Activated gamma-delta T cell treated with Interleukin-2 at 50 U/mL for 16 hours (primary cell): Measurements from ENCODE around the gene NUMA1.

Source experiments
- DNase-seq: peaks from one replicate; pipeline ENCODE4 v3.0.0-alpha.2; 2020

NUMA1 gene

DNA sequence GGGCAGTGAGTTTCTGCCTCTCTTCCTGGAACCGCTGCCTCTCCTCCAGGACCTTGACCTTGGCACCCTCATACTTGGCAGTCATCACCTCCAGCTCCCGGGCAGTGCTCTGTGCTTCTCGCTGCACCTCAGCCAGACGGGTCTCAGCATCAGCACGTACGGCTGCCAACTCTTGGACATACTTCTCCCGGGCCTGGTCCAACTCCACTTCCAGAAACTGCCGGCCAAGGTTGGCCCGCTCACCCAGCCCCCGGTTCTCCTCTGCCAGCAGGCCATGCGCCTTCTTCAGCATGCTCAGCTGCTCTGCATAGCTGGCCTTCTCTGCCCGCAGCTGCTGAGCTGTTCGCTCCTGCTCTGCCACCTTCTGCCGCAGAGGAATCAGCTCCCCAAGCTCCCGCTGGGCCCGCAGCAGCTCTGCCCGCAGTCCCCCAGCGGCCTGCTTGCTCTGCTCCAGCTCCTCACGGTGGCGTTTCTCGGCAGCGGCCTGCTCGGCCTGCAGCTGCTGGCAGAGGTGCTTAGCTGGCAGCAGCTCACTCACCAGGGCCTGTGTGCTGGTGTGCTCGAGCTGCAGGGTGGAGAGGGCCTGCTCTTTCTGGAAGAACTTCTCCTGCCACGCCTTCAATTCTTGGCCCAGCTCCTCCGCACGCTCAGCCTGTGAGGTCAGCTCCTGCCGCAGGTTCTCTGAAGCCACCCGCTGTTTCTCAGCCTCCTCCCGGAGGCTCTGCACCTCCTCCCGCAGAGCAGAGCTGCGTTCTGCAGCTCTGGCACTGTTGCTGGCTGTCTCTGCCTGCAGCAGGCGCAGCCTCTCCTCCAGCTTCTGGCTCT is 67.2 kb downstream of the NUMA1 start:
- DNase-seq: no peak

DNA sequence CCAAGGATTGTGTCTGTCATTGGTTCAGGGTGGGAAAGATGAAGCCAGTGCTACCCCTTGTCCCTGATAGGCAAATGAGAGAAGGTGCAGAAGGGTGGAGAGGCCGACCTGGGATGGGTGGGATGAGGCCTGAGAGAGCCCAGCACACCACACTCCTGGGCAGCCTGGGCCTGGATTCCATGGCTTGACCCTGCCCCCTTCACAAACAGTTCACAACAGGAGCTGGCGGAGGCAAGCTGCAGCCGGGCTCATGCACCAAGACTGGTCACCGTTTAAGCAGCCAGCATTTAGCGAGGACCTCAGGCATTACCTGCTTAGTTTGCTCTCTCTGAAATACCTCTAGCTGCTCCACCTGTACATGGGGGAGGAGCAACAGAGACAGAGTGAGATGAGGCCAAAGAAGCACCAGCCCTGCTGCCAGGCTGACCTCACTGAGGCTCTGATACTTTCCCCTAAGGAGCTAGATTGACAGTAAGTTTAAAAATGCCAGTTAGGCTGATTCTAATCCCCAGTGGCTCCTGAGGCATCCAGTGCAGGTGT is 68.2 kb downstream of the NUMA1 start:
- DNase-seq: no peak

DNA sequence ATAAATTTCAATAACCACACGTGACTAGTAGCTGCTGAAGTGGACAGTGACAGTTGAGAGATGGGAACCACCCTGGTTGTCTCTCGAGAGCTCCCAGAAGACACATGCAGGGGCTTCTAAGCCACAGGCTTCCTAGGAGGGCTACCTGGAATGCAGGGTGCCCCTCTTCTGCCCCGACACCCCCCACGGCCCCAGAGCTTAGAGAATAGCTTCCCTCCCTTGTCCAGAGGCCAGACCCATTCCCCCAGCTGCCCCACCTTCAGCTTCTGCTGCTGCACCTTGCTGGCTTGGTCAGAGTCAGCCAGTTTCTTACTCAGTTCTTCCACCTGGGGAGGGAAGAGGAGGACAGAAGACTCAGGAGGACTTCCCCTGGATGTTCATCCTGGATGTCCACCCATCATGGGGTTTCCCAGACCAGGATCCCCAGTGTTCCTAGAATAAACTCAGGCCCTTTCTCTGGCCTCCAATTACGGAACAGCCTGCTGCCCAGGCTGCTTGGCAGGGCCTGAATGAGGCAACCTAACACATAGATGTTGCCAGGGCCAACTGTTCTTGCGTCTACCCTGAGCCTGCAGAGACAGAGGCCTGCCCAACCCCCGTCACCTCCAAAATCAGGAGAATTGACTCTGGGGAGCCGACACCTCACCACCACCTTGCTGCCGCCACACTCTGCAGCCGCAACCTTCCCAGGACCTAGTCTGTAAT is 69.7 kb downstream of the NUMA1 start:
- no peak for DNase-seq

GRCh38 chr11:72009156-72009555 is 71.2 kb downstream of the NUMA1 start:
- no peak for DNase-seq

GRCh38 chr11:72008728-72009127 is 71.6 kb downstream of the NUMA1 start:
- no peak for DNase-seq

DNA sequence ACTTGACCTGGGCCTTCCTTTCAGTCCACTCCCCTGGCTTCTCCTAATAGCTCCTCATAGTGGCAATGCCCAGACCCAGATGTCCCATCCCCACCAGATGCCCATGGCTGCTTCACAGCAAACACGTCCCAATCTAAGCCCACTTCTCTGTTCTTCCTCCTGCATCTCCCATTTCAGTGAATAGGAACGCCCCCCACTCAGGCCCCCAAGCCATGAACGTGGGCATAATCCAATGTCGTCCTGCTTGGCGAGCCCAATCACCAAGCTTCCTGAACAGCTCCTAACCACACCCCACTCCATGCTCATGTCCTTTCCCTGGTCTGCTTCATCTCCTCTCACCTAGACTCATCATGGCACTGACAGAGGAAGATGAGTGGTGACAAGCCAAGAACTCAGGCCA is 72.8 kb downstream of the NUMA1 start:
- DNase-seq: no peak

DNA sequence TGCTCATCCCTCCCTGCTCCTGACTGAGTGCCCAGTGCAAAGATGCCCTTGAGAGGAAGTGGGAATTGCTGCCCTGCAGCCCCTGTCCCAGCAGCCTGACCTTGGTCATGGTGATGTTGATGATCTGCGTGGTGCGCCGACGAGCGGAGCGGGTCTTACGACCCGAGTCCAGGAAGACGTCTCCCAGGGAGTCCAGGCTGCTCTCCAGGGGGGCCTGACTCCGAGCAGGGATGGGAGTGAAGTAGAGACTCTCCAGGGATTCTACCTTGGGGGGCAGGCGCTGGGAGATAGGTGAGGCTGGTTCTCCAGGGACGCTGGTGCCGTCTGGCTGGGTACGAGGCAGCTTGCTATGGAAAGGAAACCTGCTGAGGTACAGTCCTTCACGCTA is 73.3 kb downstream of the NUMA1 start:
- no peak for DNase-seq

- no peak for DNase-seq
These were observed 73.8 kb downstream of the NUMA1 start for GRCh38 chr11:72006309-72007088.

- DNase-seq: no peak
These were observed 74.7 kb downstream of the NUMA1 start for GRCh38 chr11:72005347-72006260.

GRCh38 chr11:72004515-72005346 is 75.6 kb downstream of the NUMA1 start:
- no peak for DNase-seq

DNA sequence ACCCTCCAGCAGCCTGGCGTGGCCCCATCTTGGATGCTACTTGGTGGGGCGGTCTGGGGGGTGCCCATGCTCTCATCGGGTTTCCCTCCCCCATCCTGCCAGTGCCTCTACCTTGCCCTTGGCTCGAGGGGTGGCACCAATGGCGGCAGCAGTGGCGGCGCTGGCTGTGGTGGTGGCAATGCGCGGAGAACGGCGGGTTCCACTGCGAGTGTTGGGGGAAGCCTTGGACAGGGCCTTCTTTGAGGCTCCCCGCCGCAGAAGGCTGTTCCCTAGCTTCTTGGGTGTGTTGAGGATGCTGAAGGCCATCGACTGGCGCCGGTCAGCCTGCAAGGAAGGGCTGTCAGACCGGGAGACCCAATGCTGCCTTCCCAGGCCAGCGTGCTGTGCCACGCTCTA is 76.6 kb downstream of the NUMA1 start:
- no peak for DNase-seq

GRCh38 chr11:72002841-72003775 is 77.2 kb downstream of the NUMA1 start:
- no peak for DNase-seq

DNA sequence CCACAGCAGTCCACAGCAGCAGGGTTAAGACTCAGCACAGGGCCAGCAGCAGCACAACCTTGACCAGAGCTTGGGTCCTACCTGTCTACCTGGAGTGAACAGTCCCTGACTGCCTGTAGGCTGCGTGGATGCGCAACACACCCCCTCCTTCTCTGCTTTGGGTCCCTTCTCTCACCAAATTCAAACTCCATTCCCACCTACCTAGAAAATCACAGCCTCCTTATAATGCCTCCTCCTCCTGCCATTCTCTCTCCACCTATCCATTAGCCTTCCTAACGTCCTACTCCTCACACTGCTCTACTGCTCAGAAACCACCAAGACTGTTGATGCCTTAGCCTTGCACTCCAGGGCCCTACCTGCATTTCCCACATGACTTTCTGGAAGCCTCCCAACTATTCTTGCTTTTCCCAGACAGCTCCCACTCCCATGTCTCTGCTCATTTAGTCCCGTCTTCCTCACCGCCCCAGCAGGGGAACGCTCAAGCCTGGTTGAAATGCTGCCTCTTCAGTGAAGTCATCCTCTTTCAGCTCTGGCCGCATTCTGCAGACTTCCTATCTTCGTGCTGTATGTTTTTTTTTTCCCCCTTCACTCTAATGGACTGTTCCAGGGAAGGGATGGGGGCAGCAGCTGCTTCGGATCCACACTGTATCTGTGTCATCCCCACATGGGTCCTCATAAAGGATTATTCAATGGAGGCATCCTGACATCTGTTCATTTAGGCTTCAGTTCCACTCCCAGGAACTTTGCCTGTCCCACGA is 78.3 kb downstream of the NUMA1 start:
- DNase-seq: no peak

GRCh38 chr11:72001285-72001684 is 79.1 kb downstream of the NUMA1 start:
- no peak for DNase-seq

- no peak for DNase-seq
These were observed 80.0 kb downstream of the NUMA1 start for GRCh38 chr11:72000202-72000867.

DNA sequence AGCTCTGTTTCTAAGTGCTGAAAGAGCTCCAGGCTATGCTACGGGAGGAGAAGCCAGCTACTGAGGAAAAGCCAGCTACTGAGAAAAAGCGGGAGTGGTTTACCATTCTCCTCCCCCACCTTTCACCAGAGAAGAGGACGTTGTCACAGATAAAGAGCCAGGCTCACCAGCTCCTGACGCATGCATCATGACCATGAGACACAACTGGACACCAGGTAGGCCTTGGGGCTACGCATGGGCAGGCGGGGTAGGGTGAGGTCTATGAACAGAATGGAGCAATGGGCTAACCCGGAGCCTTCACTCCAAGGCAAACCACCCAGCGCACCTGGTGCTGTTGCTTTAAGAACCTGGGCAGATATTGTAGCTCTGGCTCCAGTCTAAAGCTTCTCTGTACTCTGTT is 80.5 kb downstream of the NUMA1 start:
- DNase-seq: no peak

DNA sequence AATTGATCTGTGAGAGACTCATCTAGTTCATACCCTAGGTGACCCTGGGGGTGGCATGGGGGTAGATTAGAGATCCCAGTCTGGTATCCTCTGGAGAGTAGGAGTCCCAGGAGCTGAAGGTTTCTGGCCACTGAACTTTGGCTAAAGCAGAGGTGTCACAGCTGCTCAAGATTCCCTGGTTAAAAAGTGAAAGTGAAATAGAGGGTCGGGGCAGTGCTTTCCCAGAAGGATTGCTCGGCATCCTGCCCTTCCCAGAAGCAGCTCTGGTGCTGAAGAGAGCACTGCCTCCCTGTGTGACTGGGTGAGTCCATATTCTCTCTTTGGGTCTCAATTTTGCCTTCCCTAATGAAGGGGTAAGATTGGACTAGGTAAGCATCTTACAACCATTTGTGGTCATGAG is 81.0 kb downstream of the NUMA1 start:
- no peak for DNase-seq

DNA sequence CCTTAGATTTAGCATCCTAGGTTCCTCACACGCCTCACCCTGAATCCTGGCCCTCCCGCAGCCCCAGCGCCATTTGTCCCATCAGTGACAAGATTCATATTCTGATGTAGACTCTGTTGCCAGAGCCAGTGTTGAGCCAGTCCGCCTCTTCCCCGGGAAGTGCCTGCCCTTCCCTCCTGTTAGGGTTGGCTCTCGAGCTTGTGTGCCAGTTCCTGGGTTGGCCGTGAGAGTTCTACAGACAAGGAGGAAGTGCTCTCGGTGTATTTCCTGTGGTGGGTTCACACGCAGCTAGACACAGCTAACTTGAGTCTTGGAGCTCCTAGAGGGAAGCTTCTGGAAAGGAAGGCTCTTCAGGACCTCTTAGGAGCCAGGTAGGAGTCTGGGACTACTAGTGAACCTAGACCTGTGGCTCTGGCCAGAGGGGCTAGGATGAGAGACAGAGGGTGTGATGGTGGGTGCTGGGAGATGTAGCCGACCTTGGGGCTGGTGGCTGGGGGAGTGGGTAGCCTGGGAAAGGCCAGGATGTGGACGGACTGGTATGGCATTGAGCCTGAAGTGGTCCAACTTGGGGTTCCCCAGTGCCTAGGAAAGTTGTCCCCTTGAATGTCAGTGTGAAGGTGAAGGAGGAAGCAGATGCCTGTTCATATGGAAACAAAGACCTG is 81.6 kb downstream of the NUMA1 start, which contains the start of gene IL18BP:
IL18BP (plus strand) TSS at position 261 of the 662 bp plus-strand sequence. CDS start 1,076 bp downstream, outside the sequence.
- no peak for DNase-seq
